ENCODE measurements around the gene UBE2G1. TPM values are rescaled to one million over a fixed set of nuclear protein-coding genes. Genes with fewer than 3 reads are reported as not detected.

UBE2G1 gene
- total RNA-seq, 1 donor from 2014 or later, result 80.0 TPM

- Mint-ChIP-seq H3K27me3 (ENCODE audit: low read depth) (no peaks in the 10 kb centered on the region), H3K9me3 (ENCODE audit: low read depth) (no peaks in the 10 kb centered on the region), H3K4me3 (ENCODE audit: unreplicated experiment) (no peak overlapping the region), H3K4me1 (ENCODE audit: low read depth) (no peaks in the 10 kb centered on the region), H3K36me3 (ENCODE audit: low read depth) (no peaks in the 10 kb centered on the region), H3K27ac (ENCODE audit: unreplicated experiment) (no peak overlapping the region)
- TF ChIP-seq, protein P1, sequence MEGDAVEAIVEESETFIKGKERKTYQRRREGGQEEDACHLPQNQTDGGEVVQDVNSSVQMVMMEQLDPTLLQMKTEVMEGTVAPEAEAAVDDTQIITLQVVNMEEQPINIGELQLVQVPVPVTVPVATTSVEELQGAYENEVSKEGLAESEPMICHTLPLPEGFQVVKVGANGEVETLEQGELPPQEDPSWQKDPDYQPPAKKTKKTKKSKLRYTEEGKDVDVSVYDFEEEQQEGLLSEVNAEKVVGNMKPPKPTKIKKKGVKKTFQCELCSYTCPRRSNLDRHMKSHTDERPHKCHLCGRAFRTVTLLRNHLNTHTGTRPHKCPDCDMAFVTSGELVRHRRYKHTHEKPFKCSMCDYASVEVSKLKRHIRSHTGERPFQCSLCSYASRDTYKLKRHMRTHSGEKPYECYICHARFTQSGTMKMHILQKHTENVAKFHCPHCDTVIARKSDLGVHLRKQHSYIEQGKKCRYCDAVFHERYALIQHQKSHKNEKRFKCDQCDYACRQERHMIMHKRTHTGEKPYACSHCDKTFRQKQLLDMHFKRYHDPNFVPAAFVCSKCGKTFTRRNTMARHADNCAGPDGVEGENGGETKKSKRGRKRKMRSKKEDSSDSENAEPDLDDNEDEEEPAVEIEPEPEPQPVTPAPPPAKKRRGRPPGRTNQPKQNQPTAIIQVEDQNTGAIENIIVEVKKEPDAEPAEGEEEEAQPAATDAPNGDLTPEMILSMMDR (IDR thresholded peaks at IDR 0.05), result no peak
- DNase-seq (ENCODE audit: low spot score), result no peak
Measured at GRCh38 chr17:4395111-4395478, 28.6 kb upstream of the UBE2G1 start.

DNA sequence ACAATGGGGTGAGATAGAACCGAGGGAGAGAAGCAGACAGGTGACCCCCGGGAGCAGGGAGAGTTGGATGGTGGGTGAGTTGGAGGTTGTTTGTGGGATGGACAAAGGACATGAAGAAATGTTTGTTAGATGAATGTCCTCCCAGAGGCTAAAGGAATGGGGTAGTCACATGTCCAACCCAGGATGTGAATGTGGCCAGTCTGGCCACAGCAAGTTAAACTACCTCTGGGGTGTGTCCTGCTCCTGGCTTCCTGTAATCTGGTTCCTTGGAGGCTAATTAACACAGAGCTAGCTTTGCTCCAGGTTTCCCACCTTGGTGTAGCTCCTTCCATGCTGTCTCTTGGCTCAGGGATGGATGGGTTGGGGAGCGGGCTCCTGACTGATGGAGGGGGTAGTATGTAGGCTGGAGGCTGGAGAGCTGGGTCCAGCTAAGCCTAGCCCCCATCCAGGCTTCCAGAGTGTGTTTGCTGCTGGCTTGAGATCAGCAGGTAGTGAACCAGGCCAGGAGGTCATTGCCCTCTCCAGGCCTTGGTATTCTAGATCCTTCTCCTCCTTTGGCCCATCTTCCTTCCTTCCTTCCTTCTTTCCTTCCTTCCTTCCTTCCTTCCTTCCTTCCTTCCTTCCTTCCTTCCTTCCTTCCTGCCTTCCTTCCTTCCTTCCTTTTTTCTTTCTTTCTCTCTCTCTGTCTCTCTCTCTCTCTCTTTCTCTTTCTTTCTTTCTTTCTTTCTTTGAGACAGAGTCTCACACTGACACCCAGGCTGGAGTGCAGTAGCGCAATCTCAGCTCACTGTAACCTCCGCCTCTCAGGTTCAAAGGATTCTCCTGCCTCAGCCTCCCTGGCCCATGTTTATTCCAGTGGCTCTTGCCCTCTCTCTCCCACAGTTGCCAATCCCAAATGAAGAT lies 28.0 kb upstream of the UBE2G1 start:
- H3K27me3 Mint-ChIP-seq (ENCODE audit: low read depth), result no peaks in the 10 kb centered on the region
- H3K27ac Mint-ChIP-seq (ENCODE audit: unreplicated experiment), result no peak overlapping the region
- no peaks in the 10 kb centered on the region for H3K4me1 Mint-ChIP-seq (ENCODE audit: low read depth)
- no peaks in the 10 kb centered on the region for H3K9me3 Mint-ChIP-seq (ENCODE audit: low read depth)
- H3K4me3 Mint-ChIP-seq (ENCODE audit: unreplicated experiment), result no peak overlapping the region
- no peak for DNase-seq (ENCODE audit: low spot score)
- TF ChIP-seq, protein P1 (IDR thresholded peaks at IDR 0.05), result no peak
- no peaks in the 10 kb centered on the region for H3K36me3 Mint-ChIP-seq (ENCODE audit: low read depth)

DNA sequence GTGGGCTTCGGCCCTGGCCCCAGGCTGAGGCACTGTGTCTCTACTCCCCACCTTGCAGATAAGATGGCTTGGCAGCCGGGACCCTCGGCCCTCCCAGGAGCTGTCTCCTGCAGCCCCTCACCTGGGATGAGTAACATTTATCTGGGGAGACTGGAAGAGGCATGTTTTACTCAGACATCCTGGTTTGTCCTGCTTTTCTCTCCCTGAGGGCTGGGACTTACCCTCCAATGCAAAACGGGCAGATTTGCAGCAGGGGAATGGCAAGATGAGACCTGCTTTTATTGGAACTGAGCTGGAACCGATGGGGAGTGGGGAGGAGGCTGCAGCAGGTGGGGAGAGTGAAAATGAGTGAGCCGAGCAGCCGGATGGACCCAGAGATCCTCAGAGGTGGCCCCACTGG lies 27.3 kb upstream of the UBE2G1 start:
- TF ChIP-seq, protein P1 (IDR thresholded peaks at IDR 0.05), result no peak
- Mint-ChIP-seq H3K27ac (ENCODE audit: unreplicated experiment) (no peak overlapping the region), H3K9me3 (ENCODE audit: low read depth) (no peaks in the 10 kb centered on the region), H3K4me3 (ENCODE audit: unreplicated experiment) (no peak overlapping the region), H3K36me3 (ENCODE audit: low read depth) (no peaks in the 10 kb centered on the region), H3K4me1 (ENCODE audit: low read depth) (no peaks in the 10 kb centered on the region), H3K27me3 (ENCODE audit: low read depth) (no peaks in the 10 kb centered on the region)
- DNase-seq (ENCODE audit: low spot score), result no peak

DNA sequence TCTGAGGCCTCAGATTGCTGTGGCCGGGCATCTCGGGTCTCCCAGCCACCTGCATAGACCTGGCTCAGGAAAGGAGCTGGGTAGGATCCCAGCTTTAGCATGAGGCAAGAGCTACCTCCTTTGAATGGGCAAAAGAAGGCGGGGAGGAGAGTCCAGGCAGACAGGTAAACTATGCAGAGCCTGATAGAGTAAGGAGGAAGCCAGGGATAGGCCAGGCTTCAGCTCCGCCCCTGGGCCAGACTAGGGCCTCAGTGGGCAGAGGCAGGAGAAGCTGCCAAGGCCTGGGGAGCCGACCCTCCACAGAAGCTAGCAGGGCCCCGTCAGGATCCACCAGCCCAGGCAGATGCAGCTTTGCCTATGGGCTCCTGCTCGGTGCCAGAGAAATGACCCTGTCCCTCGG lies 22.6 kb upstream of the UBE2G1 start:
- Mint-ChIP-seq H3K9me3 (ENCODE audit: low read depth) (no peaks in the 10 kb centered on the region), H3K4me1 (ENCODE audit: low read depth) (peaks cover 4% of the 10 kb centered on the region), H3K27me3 (ENCODE audit: low read depth) (no peaks in the 10 kb centered on the region), H3K36me3 (ENCODE audit: low read depth) (no peaks in the 10 kb centered on the region), H3K27ac (ENCODE audit: unreplicated experiment) (no peak overlapping the region), H3K4me3 (ENCODE audit: unreplicated experiment) (no peak overlapping the region)
- TF ChIP-seq, protein P1 (IDR thresholded peaks at IDR 0.05), result no peak
- no peak for DNase-seq (ENCODE audit: low spot score)

DNA sequence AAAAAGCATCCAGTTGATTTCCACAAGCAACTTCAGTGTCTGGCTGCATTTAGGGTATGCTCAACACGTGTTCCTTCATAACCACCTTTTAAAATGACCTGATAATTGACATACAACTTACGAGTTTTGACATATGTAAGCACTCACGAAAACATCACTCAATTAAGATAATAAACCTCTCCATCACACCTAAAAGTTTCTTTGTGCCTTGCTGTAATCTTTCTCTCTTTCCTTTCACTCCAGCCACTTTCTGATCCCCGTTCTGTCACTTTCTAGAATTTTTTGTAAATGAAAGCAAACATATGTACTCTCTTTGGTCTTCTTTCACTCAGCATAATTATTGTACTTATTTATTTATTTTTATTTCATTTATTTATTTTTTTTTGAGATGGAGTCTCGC lies 20.7 kb upstream of the UBE2G1 start:
- H3K27me3 Mint-ChIP-seq (ENCODE audit: low read depth), result no peaks in the 10 kb centered on the region
- H3K36me3 Mint-ChIP-seq (ENCODE audit: low read depth), result no peaks in the 10 kb centered on the region
- H3K4me1 Mint-ChIP-seq (ENCODE audit: low read depth), result peaks cover 4% of the 10 kb centered on the region
- DNase-seq (ENCODE audit: low spot score), result no peak
- H3K27ac Mint-ChIP-seq (ENCODE audit: unreplicated experiment), result no peak overlapping the region
- H3K4me3 Mint-ChIP-seq (ENCODE audit: unreplicated experiment), result no peak overlapping the region
- no peaks in the 10 kb centered on the region for H3K9me3 Mint-ChIP-seq (ENCODE audit: low read depth)
- TF ChIP-seq, protein P1 (IDR thresholded peaks at IDR 0.05), result no peak

Measured in chondrocyte (in vitro differentiated cells).